SK-N-SH (cell line): Measurements from ENCODE around the gene DYNLRB1. TPM values are rescaled to one million over a fixed set of nuclear protein-coding genes. Genes with fewer than 3 reads are reported as not detected.

Experiments used
- CTCF ChIA-PET: fragments of 300-600, 350-600 bp; formaldehyde crosslinking; extraction: SDS; loops from one replicate; lab custom pipeline; 2021; lab: Yijun Ruan, JAX
- POLR2A ChIA-PET: fragments of 350-600 bp; sonication (Branson Sonifier 250); formaldehyde crosslinking; extraction: SDS; loops from one replicate; lab custom pipeline; 2020; ENCODE audit warnings: antibody characterized with exemption, inconsistent platforms; lab: Yijun Ruan, JAX
- DNase-seq: peaks from one replicate; pipeline ENCODE4 v3.0.0; 2012
- H2AFZ ChIP-seq: fragments of 200-600 bp; sonication (generic); 2 replicates; pipeline ENCODE4 v1.8.1; 2016; ENCODE audit warnings: antibody characterized with exemption, mild to moderate bottlenecking, low read depth
- H3F3A ChIP-seq: fragments of 200-600 bp; sonication (generic); replicated peaks from 2 replicates; pipeline ENCODE3; 2016; ENCODE audit warnings: antibody characterized with exemption, mild to moderate bottlenecking; ENCODE audit not compliant: insufficient read depth
- H3K27ac ChIP-seq, 2 experiments: fragments of 200-500 bp in 1 of 2; fragments of 200-600 bp in 1 of 2; sonication (Bioruptor generic) in 1 of 2; sonication (generic), shearing (Covaris generic) in 1 of 2; 2 replicates each; pipeline versions ENCODE4 v1.5.1 to v1.6.1; 2014 to 2016; ENCODE audit warnings: low read depth in 2 of 2, inconsistent platforms in 1 of 2, low read length in 1 of 2, mild to moderate bottlenecking in 1 of 2, mixed read lengths in 1 of 2
- H3K27me3 ChIP-seq: fragments of 200-600 bp; sonication (generic), shearing (Covaris generic); 2 replicates; pipeline ENCODE4 v1.6.1; 2016; ENCODE audit warnings: mixed run types; ENCODE audit not compliant: insufficient read depth
- H3K36me3 ChIP-seq, 2 experiments: fragments of 200-500 bp in 1 of 2; fragments of 200-600 bp in 1 of 2; sonication (Bioruptor generic) in 1 of 2; sonication (generic) in 1 of 2; replicated peaks in 1 of 2; 2 replicates each; pipeline versions ENCODE3 to v1.5.1; 2014 to 2016; ENCODE audit warnings: low read length in 1 of 2, mild to moderate bottlenecking in 1 of 2; ENCODE audit not compliant: insufficient read depth in 2 of 2, control insufficient read depth in 1 of 2
- H3K4me1 ChIP-seq, 2 experiments: fragments of 200-500 bp in 1 of 2; fragments of 200-600 bp in 1 of 2; sonication (Bioruptor generic) in 1 of 2; sonication (generic), shearing (Covaris generic) in 1 of 2; 2 replicates each; pipeline versions ENCODE4 v1.5.1 to v1.6.1; 2014 to 2016; ENCODE audit warnings: low read depth in 1 of 2, low read length in 1 of 2, mixed run types in 1 of 2; ENCODE audit not compliant: insufficient read depth in 2 of 2, control insufficient read depth in 1 of 2
- H3K4me2 ChIP-seq: fragments of 200-600 bp; sonication (generic), shearing (Covaris generic); 2 replicates; pipeline ENCODE4 v1.6.1; 2017; ENCODE audit warnings: mixed run types
- H3K4me3 ChIP-seq, 2 experiments: fragments of 200-500 bp in 1 of 2; fragments of 200-600 bp in 1 of 2; sonication (Bioruptor generic) in 1 of 2; sonication (generic), shearing (Covaris generic) in 1 of 2; 2 replicates each; pipeline versions ENCODE4 v1.5.1 to v1.8.1; 2014 to 2016; ENCODE audit warnings: low read depth in 2 of 2, inconsistent platforms in 1 of 2, low read length in 1 of 2, mild to moderate bottlenecking in 1 of 2, mixed read lengths in 1 of 2, moderate library complexity in 1 of 2
- H3K79me2 ChIP-seq: fragments of 200-600 bp; sonication (generic); 2 replicates; pipeline ENCODE4 v1.8.1; 2017; ENCODE audit warnings: mild to moderate bottlenecking; ENCODE audit not compliant: insufficient read depth
- H3K9ac ChIP-seq: fragments of 200-600 bp; sonication (generic); 2 replicates; pipeline ENCODE4 v1.6.1; 2017; ENCODE audit warnings: mixed run types
- H3K9me2 ChIP-seq: fragments of 200-600 bp; sonication (generic); 2 replicates; pipeline ENCODE4 v1.6.1; 2017; ENCODE audit warnings: mixed run types
- H3K9me3 ChIP-seq: fragments of 200-600 bp; sonication (generic); 2 replicates; pipeline ENCODE4 v1.6.1; 2017; ENCODE audit warnings: mixed run types, mild to moderate bottlenecking, moderate library complexity
- H4K20me1 ChIP-seq: fragments of 200-600 bp; sonication (generic); 2 replicates; pipeline ENCODE4 v1.6.1; 2017; ENCODE audit warnings: mild to moderate bottlenecking, mixed run types; ENCODE audit not compliant: insufficient read depth
- CHD2 ChIP-seq: fragments of 150-350 bp; IDR thresholded peaks from 2 replicates; pipeline ENCODE4 v1.6.1; 2018; ENCODE audit warnings: low read length; ENCODE audit not compliant: partially characterized antibody
- CTCF ChIP-seq: fragments of 200-600 bp; sonication (generic); IDR thresholded peaks from 2 replicates; pipeline ENCODE4 v1.6.1; 2017; ENCODE audit warnings: antibody characterized with exemption, mild to moderate bottlenecking, moderate library complexity
- EP300 ChIP-seq, 2 experiments: IDR thresholded peaks; 2 replicates each; pipeline versions ENCODE4 v1.4.0 to v1.6.1; 2012; ENCODE audit warnings: borderline replicate concordance in 1 of 2, low read depth in 1 of 2, low read length in 1 of 2
- EZH2phosphoT487 ChIP-seq: fragments of 200-600 bp; sonication (generic); IDR thresholded peaks from 2 replicates; pipeline ENCODE4 v1.6.1; 2017; ENCODE audit warnings: low read depth, mixed run types, mild to moderate bottlenecking, antibody characterized with exemption, moderate library complexity, borderline replicate concordance
- FOSL2 ChIP-seq: IDR thresholded peaks from 2 replicates; pipeline ENCODE4 v1.4.0; 2012; ENCODE audit warnings: low read depth, mild to moderate bottlenecking, moderate library complexity, borderline replicate concordance
- FOXJ3 ChIP-seq: sonication (generic); formaldehyde crosslinking; IDR thresholded peaks from 2 replicates; pipeline ENCODE4 v1.5.1; 2020; ENCODE audit warnings: mild to moderate bottlenecking, missing genetic modification reagents
- FOXM1 ChIP-seq: IDR thresholded peaks from 2 replicates; pipeline ENCODE4 v1.4.0; 2012; ENCODE audit warnings: low read depth, mild to moderate bottlenecking
- GATA2 ChIP-seq: sonication (generic); formaldehyde crosslinking; IDR thresholded peaks from 2 replicates; pipeline ENCODE4 v1.5.0; 2020; ENCODE audit warnings: mild to moderate bottlenecking, missing genetic modification reagents
- IRF3 ChIP-seq: fragments of 150-350 bp; IDR thresholded peaks from 2 replicates; pipeline ENCODE4 v1.6.1; 2016; ENCODE audit warnings: mild to moderate bottlenecking, low read depth, low read length
- MEF2A ChIP-seq: IDR thresholded peaks from 2 replicates; pipeline ENCODE4 v1.4.0; 2012; ENCODE audit warnings: low read depth, borderline replicate concordance
- MXI1 ChIP-seq: IDR thresholded peaks from 2 replicates; pipeline ENCODE4 v1.6.1; 2012; ENCODE audit warnings: mild to moderate bottlenecking, low read depth, low read length, improper control_type of control experiment
- NFIC ChIP-seq: IDR thresholded peaks from 2 replicates; pipeline ENCODE4 v1.4.0; 2012; ENCODE audit warnings: borderline replicate concordance
- NRF1 ChIP-seq: IDR thresholded peaks from 2 replicates; pipeline ENCODE4 v1.6.1; 2012; ENCODE audit warnings: low read depth, mild to moderate bottlenecking, low read length
- PBX3 ChIP-seq: IDR thresholded peaks from 2 replicates; pipeline ENCODE4; 2012
- POLR2AphosphoS5 ChIP-seq: IDR thresholded peaks from 2 replicates; pipeline ENCODE4 v1.6.1; 2012; ENCODE audit warnings: low read depth, low read length
- RCOR1 ChIP-seq: fragments of 150-350 bp; IDR thresholded peaks from 2 replicates; pipeline ENCODE4 v1.6.1; 2017; ENCODE audit warnings: antibody characterized with exemption, low read length
- RFX5 ChIP-seq: IDR thresholded peaks from 2 replicates; pipeline ENCODE4 v1.6.1; 2012; ENCODE audit warnings: mild to moderate bottlenecking, improper control_type of control experiment, low read length
- RXRA ChIP-seq: IDR thresholded peaks from 2 replicates; pipeline ENCODE4 v1.4.0; 2012; ENCODE audit warnings: low read depth, mild to moderate bottlenecking, borderline replicate concordance
- SIN3A ChIP-seq: IDR thresholded peaks from 2 replicates; pipeline ENCODE4 v1.6.1; 2012; ENCODE audit warnings: low read depth, mild to moderate bottlenecking, low read length, moderate library complexity, borderline replicate concordance
- SMC3 ChIP-seq: IDR thresholded peaks from 2 replicates; pipeline ENCODE4 v1.6.1; 2012; ENCODE audit warnings: low read depth, low read length, improper control_type of control experiment
- TAF1 ChIP-seq: IDR thresholded peaks from 2 replicates; pipeline ENCODE4 v1.6.1; 2012; ENCODE audit warnings: low read depth, mild to moderate bottlenecking, low read length, moderate library complexity, borderline replicate concordance
- TCF12 ChIP-seq: IDR thresholded peaks from 2 replicates; pipeline ENCODE4 v1.4.0; 2012
- USF2 ChIP-seq: fragments of 150-350 bp; IDR thresholded peaks from 2 replicates; pipeline ENCODE4 v1.6.1; 2017; ENCODE audit warnings: antibody characterized with exemption, low read length, low read depth, borderline replicate concordance
- YY1 ChIP-seq: IDR thresholded peaks from 2 replicates; pipeline ENCODE4 v1.4.0; 2012; ENCODE audit warnings: low read depth, mild to moderate bottlenecking
- WGBS: methylation state at CpG from one replicate; pipeline ENCODE4 v1.1.6; 2017; ENCODE audit warnings: low lambda C conversion rate; 5-methylcytosine and 5-hydroxymethylcytosine counted together
- polyA plus RNA-seq, 3 experiments: library from polyadenylated mRNA; depleted of rRNA; stranded (reverse); fragments of >200 nt; gene quantifications; 2 replicates each; pipeline ENCODE4 v1.2.3, GENCODE V29; 2012
- TF ChIP-seq, protein P1 (sequence below): IDR thresholded peaks from 2 replicates; pipeline ENCODE4 v1.4.0; 2012; ENCODE audit warnings: low read depth, borderline replicate concordance
- TF ChIP-seq, protein P2 (sequence below): IDR thresholded peaks from 2 replicates; pipeline ENCODE4 v1.4.0; 2012; ENCODE audit warnings: low read depth

Gene DYNLRB1
- polyA plus RNA-seq, 1 of the 3 experiments (the other 2 are of a cell fraction): 402 TPM

GRCh38 chr20:34525709-34526416 lies 9.6 kb downstream of the DYNLRB1 start:
- ChIA-PET POLR2A (no interaction called here), CTCF (interaction anchor here (1.0 to 5.9 kb wide), 4 partner anchors 12 to 244 kb away, joined by 3 to 72 read pairs (median 5); no protein-coding TSS in a partner anchor)
- WGBS: 36% methylated on average over 14 of the region's 14 CpGs
- Histone ChIP-seq H3K9me2 (no peaks in the 10 kb centered on the region), H2AFZ (no peak overlapping the region), H3K4me3 (peak overlapping the region in 1 of 2 experiments; percentile 10; a peak in 1 of 4 replicates), H3K9me3 (no peaks in the 10 kb centered on the region), H3K79me2 (peaks cover 90% of the 10 kb centered on the region), H3K27ac (peak overlapping the region; percentile 31 to 75; a peak in 3 of 4 replicates), H3K4me1 (peaks cover 15 to 17% of the 10 kb centered on the region in 2 experiments; a peak in 3 of 4 replicates), H4K20me1 (peaks cover 69% of the 10 kb centered on the region), H3K9ac (peak overlapping the region; percentile 30; the same call in 1 of the 2 replicates), H3K36me3 (peaks cover 36 to 39% of the 10 kb centered on the region in 2 experiments), H3K4me2 (peak overlapping the region; percentile 53; the same call in 1 of the 2 replicates), H3K27me3 (no peaks in the 10 kb centered on the region), H3F3A (peaks cover 37% of the 10 kb centered on the region)
- peak; percentile 38 for DNase-seq
- TF ChIP-seq GATA2 (CRISPR knock-in tag): no peak
- TF ChIP-seq IRF3: no peak
- peak; percentile 45; the same call in 1 of the 2 replicates for TF ChIP-seq SIN3A
- TF ChIP-seq EZH2phosphoT487: no peak
- no peak for TF ChIP-seq CHD2
- no peak for TF ChIP-seq MEF2A
- TF ChIP-seq FOXM1: no peak
- TF ChIP-seq FOXJ3: no peak
- TF ChIP-seq, protein P1, sequence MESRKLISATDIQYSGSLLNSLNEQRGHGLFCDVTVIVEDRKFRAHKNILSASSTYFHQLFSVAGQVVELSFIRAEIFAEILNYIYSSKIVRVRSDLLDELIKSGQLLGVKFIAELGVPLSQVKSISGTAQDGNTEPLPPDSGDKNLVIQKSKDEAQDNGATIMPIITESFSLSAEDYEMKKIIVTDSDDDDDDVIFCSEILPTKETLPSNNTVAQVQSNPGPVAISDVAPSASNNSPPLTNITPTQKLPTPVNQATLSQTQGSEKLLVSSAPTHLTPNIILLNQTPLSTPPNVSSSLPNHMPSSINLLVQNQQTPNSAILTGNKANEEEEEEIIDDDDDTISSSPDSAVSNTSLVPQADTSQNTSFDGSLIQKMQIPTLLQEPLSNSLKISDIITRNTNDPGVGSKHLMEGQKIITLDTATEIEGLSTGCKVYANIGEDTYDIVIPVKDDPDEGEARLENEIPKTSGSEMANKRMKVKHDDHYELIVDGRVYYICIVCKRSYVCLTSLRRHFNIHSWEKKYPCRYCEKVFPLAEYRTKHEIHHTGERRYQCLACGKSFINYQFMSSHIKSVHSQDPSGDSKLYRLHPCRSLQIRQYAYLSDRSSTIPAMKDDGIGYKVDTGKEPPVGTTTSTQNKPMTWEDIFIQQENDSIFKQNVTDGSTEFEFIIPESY: no peak; the same call in 1 of the 2 replicates
- TF ChIP-seq, protein P2, sequence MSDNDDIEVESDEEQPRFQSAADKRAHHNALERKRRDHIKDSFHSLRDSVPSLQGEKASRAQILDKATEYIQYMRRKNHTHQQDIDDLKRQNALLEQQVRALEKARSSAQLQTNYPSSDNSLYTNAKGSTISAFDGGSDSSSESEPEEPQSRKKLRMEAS: peak; percentile 63; the same call in 1 of the 2 replicates
- peak; percentile 66 for TF ChIP-seq TCF12
- TF ChIP-seq POLR2AphosphoS5: peak; percentile 54
- TF ChIP-seq RXRA: no peak
- no peak for TF ChIP-seq YY1
- no peak for TF ChIP-seq MXI1
- TF ChIP-seq EP300 (IDR thresholded peaks at IDR 0.05; ENCODE audit: borderline replicate concordance in 1 of 2, low read depth in 1 of 2, low read length in 1 of 2): no peak
- no peak for TF ChIP-seq RCOR1
- TF ChIP-seq RFX5: no peak
- no peak for TF ChIP-seq USF2
- TF ChIP-seq TAF1: 0 out of 2 replicates have a peak, but pooled peaks have one; percentile 17
- peak; percentile 89 for TF ChIP-seq NFIC
- TF ChIP-seq SMC3: no peak
- TF ChIP-seq PBX3: no peak; the same call in 1 of the 2 replicates
- peak; percentile 88 for TF ChIP-seq FOSL2
- TF ChIP-seq CTCF: no peak
- TF ChIP-seq NRF1: no peak
